Panc1 (cell line): ENCODE data around the gene CTNNA1. TPM values are rescaled to one million over a fixed set of nuclear protein-coding genes. Genes with fewer than 3 reads are reported as not detected.

ENCODE experiments used
- ATAC-seq: fragments of 200-7000 bp; cut with Tn5 transposase; 2 replicates; pipeline ENCODE4 v1.9.1; 2020; ENCODE audit warnings: mild to moderate bottlenecking, moderate library complexity
- BruUV-seq: library from RNA; stranded (reverse); fragments of 400-500 nt; replicated peaks from 2 replicates; lab custom pipeline; 2021; lab: Mats Ljungman, UMichigan
- CTCF ChIA-PET: fragments of 300-600 bp; sonication (Branson Sonifier 250); formaldehyde crosslinking; loops from one replicate; lab custom pipeline; 2022; ENCODE audit warnings: antibody characterized with exemption; lab: Charles Lee
- POLR2A ChIA-PET: fragments of 300-600 bp; sonication (Branson Sonifier 250); formaldehyde crosslinking; loops from one replicate; lab custom pipeline; 2022; ENCODE audit warnings: antibody characterized with exemption; lab: Charles Lee
- DNase-seq: peaks from one replicate; pipeline ENCODE4 v3.0.0-alpha.2; 2010; ENCODE audit warnings: low read depth, low spot score
- H3K27ac ChIP-seq: 2 replicates; pipeline ENCODE4 v1.5.1; 2011; ENCODE audit warnings: mild to moderate bottlenecking, low read length, inconsistent platforms
- H3K27me3 ChIP-seq: fragments of 200-500 bp; sonication (Bioruptor generic); 2 replicates; pipeline ENCODE4 v1.6.0; 2014; ENCODE audit warnings: low read length, inconsistent platforms; ENCODE audit not compliant: control insufficient read depth, insufficient read depth
- H3K36me3 ChIP-seq: fragments of 200-500 bp; sonication (Bioruptor generic); 2 replicates; pipeline ENCODE4 v1.5.1; 2014; ENCODE audit warnings: inconsistent platforms, mild to moderate bottlenecking, low read length, moderate library complexity; ENCODE audit not compliant: control insufficient read depth, insufficient read depth
- H3K4me1 ChIP-seq: 2 replicates; pipeline ENCODE4 v1.5.1; 2011; ENCODE audit warnings: inconsistent platforms, mild to moderate bottlenecking, low read length, moderate library complexity; ENCODE audit not compliant: control insufficient read depth, insufficient read depth
- H3K4me3 ChIP-seq, 2 experiments: 2 replicates each; pipeline ENCODE4 v1.5.1; 2011 to 2012; ENCODE audit warnings: low read depth in 2 of 2, low read length in 2 of 2, mild to moderate bottlenecking in 2 of 2, inconsistent platforms in 1 of 2, moderate library complexity in 1 of 2
- H3K9me3 ChIP-seq: fragments of 200-500 bp; sonication (Bioruptor generic); 2 replicates; pipeline ENCODE4 v1.5.1; 2014; ENCODE audit warnings: low read depth, mild to moderate bottlenecking, inconsistent platforms, low read length, moderate library complexity; ENCODE audit not compliant: control insufficient read depth, insufficient read depth
- POLR2AphosphoS5 ChIP-seq: IDR thresholded peaks from 2 replicates; pipeline ENCODE4 v1.6.1; 2012; ENCODE audit warnings: mild to moderate bottlenecking, low read depth, low read length, moderate library complexity
- SIN3A ChIP-seq: IDR thresholded peaks from 2 replicates; pipeline ENCODE4 v1.6.1; 2012; ENCODE audit warnings: low read depth, mild to moderate bottlenecking, low read length, moderate library complexity, borderline replicate concordance; ENCODE audit not compliant: insufficient read depth
- TCF7L2 ChIP-seq: IDR thresholded peaks from 2 replicates; pipeline ENCODE4 v1.6.1; 2011; ENCODE audit warnings: mild to moderate bottlenecking, low read depth, low read length, inconsistent platforms
- in situ Hi-C: cut with HindIII; loops from 2 replicates; pipeline ENCODE4 v1.10.0; 2016; ENCODE audit warnings: low sequenced_read_pairs, low pct_unique_long_range_greater_than_20kb
- intact Hi-C: fragments of 100-400 bp; cut with micrococcal nuclease; formaldehyde crosslinking; loops from one replicate; pipeline ENCODE4 v1.10.0; 2022; ENCODE audit not compliant: unreplicated experiment
- total RNA-seq: library from RNA; stranded (reverse); gene quantifications from one replicate; pipeline ENCODE4 v1.2.1, GENCODE V29; 2021; ENCODE audit not compliant: unreplicated experiment
- TF ChIP-seq, protein P1 (sequence below): fragments of 450-650 bp; IDR thresholded peaks from 2 replicates; pipeline ENCODE4 v1.5.1; 2017; ENCODE audit warnings: mild to moderate bottlenecking
- TF ChIP-seq, protein P2 (sequence below), 2 experiments: IDR thresholded peaks; 2 replicates each; pipeline ENCODE4 v1.6.1; 2011 to 2012; ENCODE audit warnings: low read depth in 2 of 2, control low read depth in 1 of 2, low read length in 1 of 2, mild to moderate bottlenecking in 1 of 2, moderate library complexity in 1 of 2; ENCODE audit not compliant: insufficient read depth in 1 of 2

Gene CTNNA1
- total RNA-seq, 1 experiment from 2014 or later = 298 TPM

DNA sequence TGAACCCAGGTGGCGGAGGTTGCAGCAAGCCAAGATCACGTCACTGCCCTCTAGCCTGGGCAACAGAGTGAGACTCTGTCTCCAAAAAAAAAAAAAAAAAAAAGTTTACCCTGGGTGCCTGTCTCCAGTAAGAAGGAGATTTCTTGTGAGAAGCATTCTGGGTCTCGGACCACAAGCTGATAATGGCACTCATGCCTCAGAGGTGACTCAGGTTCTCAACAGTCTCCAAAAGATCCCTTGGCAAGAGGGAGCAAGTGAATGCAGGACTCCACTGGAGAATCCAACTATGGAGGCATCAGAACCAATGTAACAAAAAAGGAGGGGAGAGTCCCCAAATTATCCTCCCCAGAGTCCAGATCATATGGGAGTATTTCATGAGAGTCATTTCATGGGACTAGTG is 227.9 kb downstream of the CTNNA1 start:
- Histone ChIP-seq H3K27me3 (no peaks in the 10 kb centered on the region), H3K4me3 (no peak overlapping the region), H3K27ac (no peak overlapping the region), H3K4me1 (no peaks in the 10 kb centered on the region), H3K9me3 (no peaks in the 10 kb centered on the region), H3K36me3 (no peaks in the 10 kb centered on the region)
- intact Hi-C loops = no loop called here
- ChIA-PET POLR2A (interaction anchor here (0.7 kb wide), 1 partner anchor 515 kb away, joined by 3 read pairs; no protein-coding TSS in a partner anchor), CTCF (no interaction called here)
- no peak for ATAC-seq
- TF ChIP-seq, protein P1, sequence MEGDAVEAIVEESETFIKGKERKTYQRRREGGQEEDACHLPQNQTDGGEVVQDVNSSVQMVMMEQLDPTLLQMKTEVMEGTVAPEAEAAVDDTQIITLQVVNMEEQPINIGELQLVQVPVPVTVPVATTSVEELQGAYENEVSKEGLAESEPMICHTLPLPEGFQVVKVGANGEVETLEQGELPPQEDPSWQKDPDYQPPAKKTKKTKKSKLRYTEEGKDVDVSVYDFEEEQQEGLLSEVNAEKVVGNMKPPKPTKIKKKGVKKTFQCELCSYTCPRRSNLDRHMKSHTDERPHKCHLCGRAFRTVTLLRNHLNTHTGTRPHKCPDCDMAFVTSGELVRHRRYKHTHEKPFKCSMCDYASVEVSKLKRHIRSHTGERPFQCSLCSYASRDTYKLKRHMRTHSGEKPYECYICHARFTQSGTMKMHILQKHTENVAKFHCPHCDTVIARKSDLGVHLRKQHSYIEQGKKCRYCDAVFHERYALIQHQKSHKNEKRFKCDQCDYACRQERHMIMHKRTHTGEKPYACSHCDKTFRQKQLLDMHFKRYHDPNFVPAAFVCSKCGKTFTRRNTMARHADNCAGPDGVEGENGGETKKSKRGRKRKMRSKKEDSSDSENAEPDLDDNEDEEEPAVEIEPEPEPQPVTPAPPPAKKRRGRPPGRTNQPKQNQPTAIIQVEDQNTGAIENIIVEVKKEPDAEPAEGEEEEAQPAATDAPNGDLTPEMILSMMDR = no peak
- TF ChIP-seq, protein P2, sequence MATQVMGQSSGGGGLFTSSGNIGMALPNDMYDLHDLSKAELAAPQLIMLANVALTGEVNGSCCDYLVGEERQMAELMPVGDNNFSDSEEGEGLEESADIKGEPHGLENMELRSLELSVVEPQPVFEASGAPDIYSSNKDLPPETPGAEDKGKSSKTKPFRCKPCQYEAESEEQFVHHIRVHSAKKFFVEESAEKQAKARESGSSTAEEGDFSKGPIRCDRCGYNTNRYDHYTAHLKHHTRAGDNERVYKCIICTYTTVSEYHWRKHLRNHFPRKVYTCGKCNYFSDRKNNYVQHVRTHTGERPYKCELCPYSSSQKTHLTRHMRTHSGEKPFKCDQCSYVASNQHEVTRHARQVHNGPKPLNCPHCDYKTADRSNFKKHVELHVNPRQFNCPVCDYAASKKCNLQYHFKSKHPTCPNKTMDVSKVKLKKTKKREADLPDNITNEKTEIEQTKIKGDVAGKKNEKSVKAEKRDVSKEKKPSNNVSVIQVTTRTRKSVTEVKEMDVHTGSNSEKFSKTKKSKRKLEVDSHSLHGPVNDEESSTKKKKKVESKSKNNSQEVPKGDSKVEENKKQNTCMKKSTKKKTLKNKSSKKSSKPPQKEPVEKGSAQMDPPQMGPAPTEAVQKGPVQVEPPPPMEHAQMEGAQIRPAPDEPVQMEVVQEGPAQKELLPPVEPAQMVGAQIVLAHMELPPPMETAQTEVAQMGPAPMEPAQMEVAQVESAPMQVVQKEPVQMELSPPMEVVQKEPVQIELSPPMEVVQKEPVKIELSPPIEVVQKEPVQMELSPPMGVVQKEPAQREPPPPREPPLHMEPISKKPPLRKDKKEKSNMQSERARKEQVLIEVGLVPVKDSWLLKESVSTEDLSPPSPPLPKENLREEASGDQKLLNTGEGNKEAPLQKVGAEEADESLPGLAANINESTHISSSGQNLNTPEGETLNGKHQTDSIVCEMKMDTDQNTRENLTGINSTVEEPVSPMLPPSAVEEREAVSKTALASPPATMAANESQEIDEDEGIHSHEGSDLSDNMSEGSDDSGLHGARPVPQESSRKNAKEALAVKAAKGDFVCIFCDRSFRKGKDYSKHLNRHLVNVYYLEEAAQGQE (IDR thresholded peaks at IDR 0.05; ENCODE audit: insufficient read depth in 1 of 2, low read depth in 2 of 2, low read length in 1 of 2) = no peak
- TF ChIP-seq TCF7L2 (no peak), POLR2AphosphoS5 (no peak), SIN3A (no peak)
- BruUV-seq = no TSS peak
- DNase-seq = no peak
- in situ Hi-C loops = no loop called here

DNA sequence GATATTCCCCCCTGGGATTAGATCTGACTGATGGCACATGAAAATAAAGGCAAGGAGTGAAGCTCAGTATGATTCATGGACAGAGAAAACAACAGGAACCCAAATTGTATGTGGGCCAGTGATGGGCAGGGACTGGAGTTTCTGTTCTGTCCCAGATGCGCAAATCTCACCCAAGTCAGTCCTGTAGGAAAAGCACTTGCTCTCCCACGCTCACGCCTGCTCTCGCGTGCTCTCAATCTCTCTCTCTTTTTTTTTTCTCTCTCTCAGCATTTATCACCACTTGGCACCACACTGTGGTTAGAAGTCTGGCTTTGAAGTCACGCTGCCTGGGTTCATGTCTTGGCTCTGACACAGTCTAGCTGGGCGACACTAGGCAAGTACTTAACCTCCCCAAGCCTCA is 228.4 kb downstream of the CTNNA1 start:
- intact Hi-C loops (no loop called here), in situ Hi-C loops (no loop called here)
- no peaks in the 10 kb centered on the region for H3K9me3 ChIP-seq
- TF ChIP-seq, protein P1 = no peak
- TF ChIP-seq SIN3A (no peak), TCF7L2 (no peak), POLR2AphosphoS5 (no peak)
- TF ChIP-seq, protein P2 (IDR thresholded peaks at IDR 0.05; ENCODE audit: insufficient read depth in 1 of 2, low read depth in 2 of 2, low read length in 1 of 2) = no peak
- no peaks in the 10 kb centered on the region for H3K4me1 ChIP-seq
- no peaks in the 10 kb centered on the region for H3K36me3 ChIP-seq
- ChIA-PET CTCF (no interaction called here), POLR2A (interaction anchor here (0.7 kb wide), 1 partner anchor 515 kb away, joined by 3 read pairs; no protein-coding TSS in a partner anchor)
- no peaks in the 10 kb centered on the region for H3K27me3 ChIP-seq
- ATAC-seq (no peak), DNase-seq (no peak)
- no peak overlapping the region for H3K4me3 ChIP-seq
- no TSS peak for BruUV-seq
- no peak overlapping the region for H3K27ac ChIP-seq
